Effector CD4-positive, alpha-beta T cell (primary cell): ENCODE measurements around the gene RHOXF2B. TPM values are rescaled to one million over a fixed set of nuclear protein-coding genes. Genes with fewer than 3 reads are reported as not detected.
"Not testable (repeated sequence)": the region's sequence is repeated elsewhere in the genome, so short reads cannot be mapped to it uniquely, and the experiment has no call there.

Experiments used
- DNase-seq: peaks from one replicate; pipeline ENCODE4 v3.0.0-alpha.2; 2020
- total RNA-seq: gene quantifications from one replicate; lab custom pipeline; 2026; lab: John Stamatoyannopoulos, UW

RHOXF2B gene
- not detected for total RNA-seq

DNA sequence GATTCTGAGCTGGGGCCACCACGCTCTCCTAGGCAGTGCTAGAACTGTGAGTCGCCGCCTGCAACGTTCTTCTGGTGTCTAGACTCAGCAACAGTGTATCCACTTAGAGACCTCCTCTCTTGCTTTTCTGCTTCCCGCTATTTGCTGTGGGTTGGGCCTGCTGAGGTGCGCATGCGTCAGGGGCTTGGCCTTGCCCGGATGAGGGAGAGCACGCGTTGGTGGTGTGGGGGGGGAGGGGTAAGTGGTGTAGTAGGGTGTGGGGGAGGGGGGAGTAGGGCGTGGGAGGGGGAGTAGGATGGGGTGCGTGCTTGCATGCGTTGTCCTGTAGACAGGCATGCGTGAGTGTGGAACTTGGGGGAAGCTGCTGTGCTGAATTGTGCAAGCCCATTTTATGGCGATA, at the start of gene RHOXF2B:
Gene RHOXF2B, minus strand, starts transcription at position 101 of the 400 bp plus-strand sequence. CDS start 138 bp downstream, outside the sequence.
- not testable (repeated sequence) for DNase-seq

DNA sequence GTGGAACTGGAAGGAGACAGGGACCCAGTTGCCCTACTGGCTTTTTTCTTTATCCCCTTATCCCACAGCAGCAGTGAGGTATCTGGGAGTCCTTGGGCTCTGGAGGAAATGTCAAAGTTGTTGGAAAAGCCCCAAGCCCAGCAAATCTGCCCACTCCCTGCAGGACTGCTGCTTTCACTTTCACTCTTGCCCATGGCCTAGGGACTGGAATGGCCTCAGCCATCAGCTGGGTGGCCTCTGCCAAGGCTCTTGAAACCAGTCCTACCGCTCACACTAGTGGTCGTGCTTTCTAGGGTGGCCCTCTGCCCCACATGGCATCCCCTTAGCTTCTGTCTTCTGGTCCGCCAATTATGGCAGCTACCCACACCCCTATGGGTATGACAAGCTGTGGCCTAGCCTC, 48.0 kb upstream of the RHOXF2B start:
- no peak for DNase-seq

DNA sequence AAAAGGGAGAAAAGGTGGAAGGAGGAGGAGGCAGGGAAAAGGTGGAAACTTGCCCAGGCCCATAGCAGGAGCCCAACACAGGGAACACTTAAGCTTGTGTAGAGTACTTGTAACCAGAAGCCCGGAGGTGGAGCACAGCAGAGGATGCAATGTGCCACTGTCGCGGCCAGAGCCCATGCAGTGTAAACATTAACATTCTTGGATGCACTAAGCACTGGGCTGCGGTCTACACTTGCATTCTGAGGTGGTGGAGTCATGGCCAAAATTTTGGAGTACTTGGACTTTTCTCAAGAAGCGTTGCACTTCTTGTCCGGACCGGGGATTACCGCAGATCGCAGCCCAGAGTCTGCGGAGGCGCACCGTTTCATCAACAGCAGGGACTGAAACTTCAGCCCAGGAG, 42.7 kb upstream of the RHOXF2B start:
- no peak for DNase-seq

DNA sequence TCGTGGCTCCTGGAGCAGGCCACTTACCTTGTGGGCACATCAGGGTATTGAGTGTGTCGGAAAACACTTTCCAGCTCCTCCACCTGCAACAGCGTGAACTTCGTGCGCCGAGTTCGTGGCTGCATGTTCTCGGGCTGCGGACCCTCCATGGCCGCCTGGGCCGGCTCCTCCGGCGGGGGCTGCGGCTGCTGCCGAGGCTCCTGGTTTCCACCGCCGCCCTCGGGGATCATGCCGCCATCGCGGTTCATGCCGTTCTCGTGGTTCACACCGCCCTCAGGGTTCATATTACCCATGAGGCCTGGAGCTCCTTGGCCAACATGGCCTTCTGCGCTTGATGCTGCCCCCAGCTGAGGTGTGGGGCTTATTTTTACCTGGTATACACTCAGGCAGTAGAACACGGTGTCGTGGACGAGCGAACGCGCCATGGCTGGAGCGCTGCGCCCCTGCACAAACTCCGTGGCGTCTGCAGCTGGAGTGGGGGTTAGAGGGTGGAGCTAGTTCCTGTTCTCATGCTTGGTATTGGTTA, 38.0 kb upstream of the RHOXF2B start, which contains the start of gene RHOXF1:
Gene RHOXF1, minus strand, starts transcription at position 476 of the 526 bp plus-strand sequence. Its CDS starts 51 bp downstream, at position 425.
- no peak for DNase-seq

DNA sequence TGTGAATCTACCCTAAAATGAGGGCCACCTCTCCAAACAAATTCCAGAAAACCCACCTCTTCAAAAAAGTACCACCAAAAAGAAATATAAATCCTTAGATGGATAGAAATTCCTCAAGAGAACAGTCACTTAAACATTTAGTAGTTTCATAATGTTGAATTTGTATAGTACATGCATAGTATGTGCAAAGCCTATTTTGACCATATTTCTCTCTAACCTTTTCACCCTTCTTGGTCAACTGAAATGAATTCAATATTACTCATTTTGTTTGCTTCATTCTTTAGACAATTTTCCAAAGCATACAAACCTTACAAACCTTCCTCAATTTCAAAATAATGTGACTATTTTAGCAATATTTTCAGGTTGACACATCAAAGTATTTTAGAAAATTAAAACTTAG, 34.1 kb upstream of the RHOXF2B start:
- DNase-seq = no peak

DNA sequence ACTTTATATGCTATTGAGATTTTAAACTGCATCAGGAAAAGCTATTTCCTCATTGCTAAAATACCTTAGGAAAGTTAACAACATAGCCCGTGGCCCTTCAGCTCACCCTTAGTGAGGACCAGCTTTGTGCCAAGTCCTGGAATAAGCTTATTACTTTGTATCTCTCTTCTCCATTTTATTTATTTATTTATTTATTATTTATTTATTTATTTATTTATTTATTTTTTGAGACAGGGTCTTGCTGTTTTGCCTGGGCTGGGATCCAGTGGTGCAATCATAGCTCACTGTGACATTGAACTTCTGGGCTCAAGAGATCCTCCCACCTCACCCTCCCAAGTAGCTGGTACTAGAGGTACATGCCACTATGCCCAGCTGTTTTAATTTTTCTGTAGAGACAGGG, 31.9 kb upstream of the RHOXF2B start:
- no peak for DNase-seq

DNA sequence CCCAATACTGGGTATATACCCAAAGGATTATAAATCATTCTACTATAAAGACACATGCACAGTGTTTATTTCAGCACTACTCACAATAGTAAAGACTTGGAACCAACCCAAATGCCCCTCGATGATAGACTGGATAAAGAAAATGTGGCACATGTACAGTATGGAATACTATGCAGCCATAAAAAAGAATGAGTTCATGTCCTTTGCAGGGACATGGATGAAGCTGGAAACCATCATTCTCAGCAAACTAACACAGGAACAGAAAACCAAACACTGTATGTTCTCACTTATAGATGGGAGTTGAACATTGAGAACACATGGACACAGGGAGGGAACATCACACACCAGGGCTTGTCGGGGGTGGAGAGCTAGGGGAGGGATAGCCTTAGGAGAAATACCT, 27.2 kb upstream of the RHOXF2B start:
- not testable (repeated sequence) for DNase-seq

DNA sequence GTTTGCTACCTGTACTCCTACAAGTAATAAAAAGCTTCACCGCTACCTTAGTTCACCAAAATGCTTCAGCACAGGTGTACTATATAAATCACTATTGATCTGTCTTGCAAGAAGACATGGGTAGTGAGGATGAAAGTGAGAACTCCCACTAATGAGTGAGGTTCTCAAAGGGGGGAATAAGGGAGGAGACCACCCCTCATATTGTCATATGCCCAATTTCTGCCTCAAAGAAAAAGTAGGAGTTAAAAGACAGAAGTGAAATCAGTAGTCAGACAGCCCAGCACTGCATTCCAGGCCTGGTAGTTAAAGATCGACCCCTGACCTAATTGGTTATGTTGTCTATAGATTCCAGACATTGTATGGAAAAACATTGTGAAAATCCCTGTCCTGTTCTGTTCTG, 23.6 kb upstream of the RHOXF2B start:
- DNase-seq = not testable (repeated sequence)

DNA sequence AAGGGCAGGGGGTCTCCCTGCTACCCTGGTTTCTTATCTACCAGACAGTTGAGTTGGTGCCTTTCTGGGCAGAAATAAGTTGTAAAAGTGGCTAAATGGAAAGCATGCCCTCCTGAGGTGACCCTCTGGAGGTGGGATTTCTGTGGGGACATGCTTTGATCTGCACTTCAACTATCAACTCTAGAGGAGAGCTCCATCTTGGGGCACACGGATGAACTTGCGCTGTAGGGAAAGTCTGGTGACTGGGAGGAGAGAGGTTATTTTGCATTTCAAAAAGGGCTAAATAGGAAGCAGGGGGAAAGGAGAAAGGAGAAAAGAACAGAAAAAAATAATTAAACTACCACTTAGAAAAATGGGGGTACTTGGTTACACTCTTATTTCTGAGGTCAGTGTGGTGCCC, 12.7 kb upstream of the RHOXF2B start:
- no peak for DNase-seq

DNA sequence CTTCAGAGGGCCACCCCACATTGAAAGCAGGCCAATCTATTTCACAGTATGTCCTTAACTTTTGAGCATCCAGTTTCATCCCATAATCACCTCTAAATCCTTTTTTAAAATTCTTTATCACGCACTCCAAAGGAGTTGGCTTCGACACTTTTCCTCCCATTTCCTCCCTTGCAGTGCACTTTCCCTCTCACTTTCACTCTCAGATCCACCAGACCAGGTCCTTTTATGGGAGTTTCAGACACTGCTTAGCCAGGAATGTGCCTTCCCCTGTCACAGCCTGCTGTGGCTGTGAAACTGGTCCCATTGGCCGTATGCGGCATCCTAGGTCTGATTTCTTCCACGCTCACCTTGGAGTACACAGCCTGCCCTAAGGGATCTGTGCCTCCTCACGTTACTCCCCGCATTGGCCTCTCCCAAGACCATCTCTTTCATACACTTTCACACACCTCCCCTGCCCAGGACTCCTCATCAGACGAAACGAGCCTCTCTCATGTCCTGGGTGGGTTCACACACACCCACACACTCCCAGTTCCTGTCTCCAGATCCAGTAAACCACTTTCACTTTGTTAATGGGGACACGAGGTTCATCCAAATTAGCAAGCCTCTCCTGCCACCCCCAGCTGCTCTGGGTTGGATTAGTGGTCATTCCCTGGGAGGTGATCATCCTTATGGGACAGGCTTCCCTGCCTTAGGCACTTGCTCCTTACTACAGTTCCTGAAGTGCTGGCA, 10.0 kb upstream of the RHOXF2B start:
- no peak for DNase-seq

DNA sequence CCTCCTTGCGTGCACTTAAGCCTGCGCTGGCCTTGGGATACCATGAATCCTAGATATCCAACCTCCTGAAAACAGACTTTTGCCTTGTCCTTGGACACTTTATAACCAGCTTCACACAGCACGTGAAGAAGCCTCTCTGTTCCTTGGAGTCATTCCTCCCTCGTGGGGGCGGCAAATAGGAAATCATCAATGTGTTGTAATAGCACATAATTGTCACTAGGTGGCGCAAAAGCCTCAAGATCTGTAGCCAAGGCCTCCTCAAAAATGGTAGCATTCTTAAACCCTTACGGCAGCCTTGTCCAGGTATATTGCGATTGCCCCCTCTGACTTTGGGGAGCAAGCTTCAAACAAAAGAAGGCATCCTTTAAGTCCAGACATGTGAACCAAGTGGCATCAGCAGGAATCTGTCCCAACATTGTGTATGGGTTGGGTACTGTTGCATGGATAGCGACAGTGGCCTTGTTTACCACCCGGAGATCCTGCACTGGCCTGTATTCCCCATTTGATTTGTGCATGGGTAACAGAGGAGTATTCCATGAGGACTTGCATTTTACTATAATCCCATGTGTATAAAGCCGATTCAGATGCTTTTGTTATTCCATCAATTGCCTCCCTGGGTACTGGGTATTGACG, 8.2 kb upstream of the RHOXF2B start:
- not testable (repeated sequence) for DNase-seq

DNA sequence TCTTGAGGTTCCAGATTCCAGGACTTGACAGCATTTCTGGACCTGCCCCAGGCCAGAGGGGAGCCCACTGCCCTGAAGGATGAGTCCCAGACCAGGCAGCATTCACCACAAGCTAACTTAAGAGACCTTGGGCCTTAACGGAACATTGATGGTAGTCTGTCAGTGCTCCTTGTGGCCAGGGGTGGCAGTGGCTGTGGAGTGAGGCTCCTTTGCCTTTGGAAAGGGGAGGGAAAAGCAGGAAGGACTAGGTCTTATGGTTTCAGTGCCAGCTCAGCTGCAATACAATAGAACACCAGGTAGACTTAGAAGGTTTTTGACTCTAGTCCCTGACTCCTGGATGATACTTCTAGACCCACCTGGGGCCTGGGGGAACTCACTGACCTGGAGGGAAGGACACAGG, 11.3 kb downstream of the RHOXF2B start:
- DNase-seq = not testable (repeated sequence)

DNA sequence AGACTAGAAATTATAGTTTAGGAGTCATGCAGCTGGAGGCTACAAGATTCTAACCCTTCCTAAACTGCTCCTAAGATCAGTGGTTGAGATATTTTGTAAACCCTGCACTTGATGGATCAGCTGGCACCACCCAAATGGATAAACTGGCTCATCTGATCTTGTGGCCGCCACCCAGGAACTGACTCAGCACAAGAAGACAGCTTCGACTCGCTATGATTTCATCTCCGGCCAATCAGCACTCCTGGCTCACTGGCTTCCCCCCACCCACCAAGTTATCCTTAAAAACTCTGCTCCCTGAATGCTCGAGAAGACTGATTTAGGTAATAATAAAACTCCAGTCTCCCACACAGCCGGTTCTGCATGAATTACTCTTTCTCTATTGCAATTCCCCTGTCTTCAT, 34.8 kb downstream of the RHOXF2B start:
- DNase-seq = not testable (repeated sequence)

DNA sequence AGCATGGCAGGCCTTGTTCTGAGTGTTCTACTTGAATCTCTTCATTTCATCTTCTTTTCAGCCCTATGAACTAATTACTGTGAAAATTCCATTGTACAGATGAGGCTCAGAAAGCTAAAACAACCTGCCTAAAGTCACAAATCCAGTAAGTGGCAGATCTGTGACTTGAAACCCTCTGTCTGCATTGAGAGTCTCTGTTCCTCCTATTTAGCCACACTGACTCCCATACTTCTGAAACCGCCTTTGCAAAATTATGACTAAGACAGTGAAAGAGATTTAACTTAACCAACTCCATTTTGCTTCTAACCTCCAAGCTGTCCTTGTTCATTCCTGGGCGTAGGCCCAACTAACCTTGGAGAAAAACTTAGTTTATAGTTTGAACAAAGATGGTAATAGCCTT, 35.2 kb downstream of the RHOXF2B start:
- DNase-seq = not testable (repeated sequence)

DNA sequence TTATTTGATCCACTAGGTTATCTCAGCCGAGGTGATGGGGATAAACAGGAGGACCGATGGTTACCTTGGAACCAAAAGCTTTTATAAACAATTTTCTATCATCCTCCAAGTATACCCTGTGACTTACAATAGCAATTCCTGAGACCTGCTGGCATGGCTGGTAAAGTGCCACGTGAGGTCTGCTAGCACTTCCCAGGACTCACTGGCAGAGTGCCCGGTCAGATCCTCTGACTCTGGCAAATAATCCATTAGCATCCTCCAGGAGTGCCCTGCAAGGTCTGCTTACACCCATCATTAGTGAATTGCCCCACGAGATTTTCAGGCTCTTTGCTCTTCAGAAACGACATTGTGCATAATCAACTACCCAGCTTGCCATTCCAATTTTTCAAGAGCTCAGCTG, 37.3 kb downstream of the RHOXF2B start:
- DNase-seq = not testable (repeated sequence)

DNA sequence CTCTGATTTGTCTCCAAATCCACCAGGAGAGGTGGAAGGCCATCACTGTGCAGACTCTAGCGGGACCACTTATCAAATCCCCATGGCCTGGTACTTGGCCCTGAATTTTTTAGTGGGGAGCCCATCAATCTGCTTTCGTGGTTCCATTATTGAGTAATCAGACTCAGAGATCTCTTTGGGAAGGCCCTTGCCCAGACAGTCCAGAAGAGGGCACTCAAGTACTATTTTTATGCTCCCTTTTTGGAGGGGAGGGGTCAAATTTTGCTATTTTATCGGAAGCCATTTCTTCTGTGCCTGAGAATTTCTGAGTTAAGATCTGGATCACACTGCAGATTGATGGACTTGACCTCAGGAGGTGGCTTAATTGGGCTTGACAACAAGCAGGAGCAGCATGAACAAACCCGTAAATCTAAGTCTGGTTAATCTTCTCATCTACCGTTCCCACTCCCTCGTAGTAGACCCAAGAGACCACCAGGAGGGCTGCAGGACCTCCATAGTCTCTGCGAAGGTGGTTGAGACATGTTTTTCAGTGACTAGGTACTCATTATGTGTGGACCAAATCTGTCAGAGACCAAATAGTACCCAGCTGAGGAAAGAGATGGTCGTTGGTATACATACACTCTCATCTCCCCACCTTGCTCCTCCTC, 38.3 kb downstream of the RHOXF2B start:
- not testable (repeated sequence) for DNase-seq

DNA sequence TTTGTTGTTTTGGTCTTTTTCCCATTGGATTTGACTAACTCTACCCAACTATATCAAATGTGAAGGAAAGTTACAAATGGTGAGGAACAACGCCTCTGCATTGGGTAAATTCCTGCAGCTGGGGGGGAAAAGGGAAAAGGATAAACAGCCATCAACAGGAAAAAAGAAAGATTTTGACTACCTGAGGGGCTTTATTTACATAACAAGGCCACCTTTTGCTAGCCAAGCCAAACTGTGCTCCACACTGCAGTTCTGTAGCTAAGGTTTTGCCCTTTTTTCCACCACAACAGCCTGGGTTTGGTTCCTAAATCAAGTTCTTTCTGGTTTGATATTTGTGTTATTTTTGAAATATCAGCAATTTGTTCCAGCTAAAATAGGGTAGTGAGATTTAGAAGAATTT, 40.8 kb downstream of the RHOXF2B start:
- DNase-seq = no peak

DNA sequence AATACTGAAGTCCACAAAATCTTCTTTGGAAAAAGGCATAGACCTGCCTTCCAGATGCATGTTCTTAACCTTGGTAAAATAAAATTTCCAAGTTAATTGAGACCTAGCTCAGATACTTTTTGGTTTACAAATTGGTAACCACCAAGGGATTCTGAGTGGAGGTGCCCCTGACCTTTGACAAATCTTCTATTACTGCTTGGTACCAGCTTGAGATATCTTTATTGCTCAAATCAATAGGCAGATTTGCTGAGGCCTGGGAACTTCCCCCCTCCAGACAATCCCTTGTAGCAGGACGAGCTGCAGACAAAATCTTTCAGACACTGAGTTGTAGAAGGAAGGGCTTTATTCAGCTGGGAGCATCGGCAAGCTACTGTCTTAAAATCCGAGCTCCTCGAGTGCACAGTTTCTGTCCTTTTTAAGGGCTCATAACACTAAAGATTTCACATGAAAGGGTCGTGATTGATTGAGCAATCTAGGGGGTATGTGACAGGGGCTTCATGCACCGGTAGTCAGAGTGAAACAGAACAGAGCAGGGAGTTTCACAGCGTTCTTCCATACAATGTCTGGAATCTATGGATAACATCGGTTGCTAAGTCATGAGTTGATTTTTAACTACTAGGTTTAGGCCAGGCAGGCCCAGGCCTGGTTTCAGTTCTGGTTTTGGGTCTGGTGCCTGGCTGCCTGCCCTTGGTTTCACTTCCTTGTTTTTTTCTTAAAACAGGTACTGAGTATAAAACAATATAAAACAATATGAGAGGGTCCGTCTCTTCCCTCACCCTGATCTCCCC, 41.8 kb downstream of the RHOXF2B start:
- not testable (repeated sequence) for DNase-seq

DNA sequence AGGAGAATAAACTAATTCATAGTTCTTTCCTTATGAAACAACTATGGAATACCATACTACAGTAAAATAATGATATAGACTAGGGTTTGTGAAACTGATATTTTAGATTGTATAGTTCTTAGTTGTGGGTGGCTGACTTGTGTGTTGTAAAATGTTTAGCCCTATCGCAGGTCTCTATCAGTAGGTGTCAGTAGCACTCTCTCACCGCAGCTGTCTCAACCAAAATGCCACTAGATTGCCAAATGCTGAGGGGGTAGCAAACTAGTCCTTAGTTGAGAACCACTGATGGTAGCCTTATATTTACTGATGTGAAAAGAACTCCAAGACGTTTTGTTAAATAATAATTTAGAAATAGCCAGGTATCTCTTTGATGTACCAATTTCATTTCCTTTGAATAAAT, 48.1 kb downstream of the RHOXF2B start:
- no peak for DNase-seq

DNA sequence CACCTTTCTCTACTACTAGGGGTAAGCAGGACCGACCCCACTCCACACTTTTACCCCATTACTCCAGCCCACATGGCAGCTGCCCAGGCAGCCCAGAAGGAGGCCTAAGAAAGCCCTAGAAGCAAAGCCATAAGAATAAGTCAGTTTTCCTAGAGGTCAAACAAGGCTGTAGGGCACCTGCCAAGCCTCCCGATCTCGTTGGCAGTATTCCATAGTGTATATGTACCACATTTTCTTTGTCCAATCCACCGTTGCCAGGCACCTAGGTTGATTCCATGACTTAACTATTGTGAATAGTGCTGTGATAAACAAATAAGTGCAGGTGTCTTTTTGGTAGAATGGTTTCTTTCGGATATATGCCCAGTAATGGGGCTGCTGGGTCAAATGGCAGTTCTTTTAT, 54.2 kb downstream of the RHOXF2B start:
- DNase-seq = no peak

DNA sequence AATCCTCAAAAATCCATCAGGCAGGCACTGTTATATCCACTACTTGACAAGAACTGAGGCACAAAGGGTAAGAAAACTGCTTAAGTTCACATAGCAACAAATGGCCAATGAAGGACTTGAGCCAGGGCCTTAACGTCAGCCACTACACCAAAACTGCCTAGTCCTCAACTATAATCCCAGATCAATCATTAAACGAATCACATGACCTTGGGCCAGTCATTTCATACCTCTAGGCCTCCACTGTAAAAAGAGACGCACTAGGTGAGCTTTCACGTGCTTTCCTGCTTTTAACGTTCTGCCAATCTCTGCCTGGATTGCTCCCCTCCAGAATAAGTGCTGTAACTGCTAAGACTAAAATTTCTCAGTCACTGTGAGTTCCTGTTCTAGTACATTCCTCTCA, 54.7 kb downstream of the RHOXF2B start:
- no peak for DNase-seq
